KBM-7 (cell line): ENCODE results near the gene GNB2.
A peak's percentile ranks its signal among the peaks of the same experiment; 100 is the strongest.
"Not testable (repeated sequence)": the region's sequence is repeated elsewhere in the genome, so short reads cannot be mapped to it uniquely, and the experiment has no call there.

Experiments
- DNase-seq: peaks from one replicate; pipeline ENCODE4 v3.0.0-alpha.2; 2015
- in situ Hi-C: fragments of 300-500 bp; cut with MboI; formaldehyde crosslinking; loops from 2 replicates; pipeline ENCODE4 v1.14.3; 2020; ENCODE audit warnings: low sequenced_read_pairs, low pct_unique_long_range_greater_than_20kb, mixed read lengths

Gene GNB2

GRCh38 chr7:100655908-100656674, 17.4 kb upstream of the GNB2 start, which contains the start of gene ACTL6B:
ACTL6B (minus strand) TSS chr7:100656448; CDS start chr7:100656354, 94 bp downstream.
- DNase-seq = peak; percentile 74
- in situ Hi-C loops = no loop called here

GRCh38 chr7:100662194-100662776, 11.3 kb upstream of the GNB2 start:
- DNase-seq, in situ Hi-C loops: not testable (repeated sequence)

GRCh38 chr7:100665168-100665726, 8.3 kb upstream of the GNB2 start:
- no peak for DNase-seq
- in situ Hi-C loops = no loop called here

DNA sequence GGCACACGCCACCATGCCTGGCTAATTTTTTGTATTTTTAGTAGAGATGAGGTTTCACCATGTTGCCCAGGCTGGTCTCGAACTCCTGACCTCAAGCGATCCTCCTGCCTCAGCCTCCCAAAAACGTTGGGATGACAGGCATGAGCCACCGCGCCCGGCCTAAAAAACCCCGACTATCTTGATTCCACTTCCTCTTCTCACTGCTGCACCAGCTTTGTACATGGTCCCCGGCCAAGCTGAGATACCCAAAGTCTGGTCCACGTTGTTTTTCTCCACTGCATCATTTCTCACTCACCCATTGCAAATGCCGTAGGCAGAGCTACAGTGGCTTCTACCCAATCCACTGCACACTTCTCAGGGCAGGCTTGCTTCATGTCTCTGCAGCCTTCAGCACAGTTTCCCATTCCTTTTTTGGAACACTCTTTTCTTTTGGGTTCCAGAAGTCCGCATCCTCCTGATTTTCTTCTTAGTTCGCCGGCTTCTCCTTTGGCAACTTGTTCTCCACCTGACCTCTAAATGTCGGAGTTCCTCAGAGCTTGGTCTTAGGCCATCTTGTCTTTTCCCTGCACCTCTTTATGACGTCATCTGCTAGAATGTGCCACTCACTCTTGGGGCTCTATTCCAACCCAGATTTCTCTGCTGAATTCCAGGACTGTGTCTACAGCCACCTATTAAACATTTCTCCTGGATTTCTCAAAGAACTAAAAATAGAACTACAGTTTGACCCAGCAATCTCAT, 6.0 kb upstream of the GNB2 start:
- in situ Hi-C loops = no loop called here
- no peak for DNase-seq

- DNase-seq = no peak
- in situ Hi-C loops = no loop called here
Observed at GRCh38 chr7:100668069-100668449, 5.5 kb upstream of the GNB2 start.

DNA sequence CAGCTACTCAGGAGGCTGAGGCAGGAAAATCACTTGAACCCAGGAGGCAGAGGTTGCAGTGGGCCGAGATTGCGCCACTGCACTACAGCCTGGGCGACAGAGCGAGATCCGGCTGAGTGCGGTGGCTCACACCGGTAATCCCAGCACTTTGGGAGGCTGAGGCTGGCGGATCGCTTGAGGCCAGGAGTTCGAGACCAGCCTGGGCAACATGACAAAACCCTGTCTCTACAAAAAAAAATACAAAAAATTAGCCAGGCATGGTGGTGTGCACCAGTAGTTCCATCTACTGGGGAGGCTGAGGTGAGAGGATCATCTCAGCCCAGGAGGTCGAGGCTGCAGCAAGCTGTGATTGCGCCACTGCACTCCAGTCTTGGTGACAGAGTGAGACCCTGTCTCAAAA, 4.4 kb upstream of the GNB2 start:
- in situ Hi-C loops, DNase-seq: not testable (repeated sequence)

GRCh38 chr7:100670074-100670473, 3.5 kb upstream of the GNB2 start:
- in situ Hi-C loops = no loop called here
- DNase-seq = peak; percentile 51

DNA sequence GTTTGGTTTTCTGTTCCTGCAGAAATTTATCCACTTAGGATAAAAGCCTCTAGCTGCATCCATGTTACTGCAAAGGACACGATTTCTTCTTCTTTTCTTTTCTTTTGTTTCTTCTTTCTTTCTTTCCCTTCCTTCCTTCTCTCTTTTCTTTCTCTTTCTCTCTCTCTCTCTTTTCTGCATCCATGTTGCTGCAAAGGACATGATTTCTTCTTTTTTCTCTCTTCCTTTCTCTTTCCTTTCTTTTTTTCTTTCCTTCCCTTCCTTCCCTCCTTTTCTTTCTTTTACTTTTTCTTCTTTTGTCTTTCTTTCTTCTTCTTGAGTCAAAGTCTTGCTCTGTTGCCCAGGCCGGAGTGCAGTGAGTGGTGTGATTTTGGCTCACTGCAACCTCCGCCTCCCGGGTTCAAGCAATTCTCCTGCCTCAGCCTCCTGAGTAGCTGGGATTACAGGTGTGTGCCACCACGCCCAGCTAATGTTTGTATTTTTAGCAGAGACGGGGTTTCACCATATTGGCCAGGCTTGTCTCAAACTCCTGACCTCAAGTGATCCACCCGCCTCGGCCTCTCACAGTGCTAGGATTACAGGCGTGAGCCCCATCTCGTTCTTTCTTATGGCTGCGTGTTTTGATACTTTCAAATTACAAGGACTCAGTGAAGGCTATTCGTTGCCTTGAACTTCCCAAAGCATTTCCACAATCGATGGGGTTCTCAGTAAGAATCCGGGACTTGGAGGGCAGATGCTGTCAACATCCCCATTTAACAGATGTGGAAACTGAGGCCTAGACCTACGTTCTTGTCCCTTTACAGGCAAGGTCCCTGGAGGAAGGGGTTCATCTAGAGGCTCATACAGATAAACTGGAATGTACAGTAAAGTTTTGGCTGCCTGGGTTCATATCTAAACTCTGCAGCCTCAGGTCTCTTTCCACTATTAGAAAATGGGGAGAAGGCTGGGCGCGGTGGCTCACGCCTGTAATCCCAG, 1.9 kb upstream of the GNB2 start:
- in situ Hi-C loops = no loop called here
- no peak for DNase-seq

GRCh38 chr7:100673942-100674410, 436 bp downstream of the GNB2 start:
- DNase-seq = peak; percentile 51
- in situ Hi-C loops = no loop called here

DNA sequence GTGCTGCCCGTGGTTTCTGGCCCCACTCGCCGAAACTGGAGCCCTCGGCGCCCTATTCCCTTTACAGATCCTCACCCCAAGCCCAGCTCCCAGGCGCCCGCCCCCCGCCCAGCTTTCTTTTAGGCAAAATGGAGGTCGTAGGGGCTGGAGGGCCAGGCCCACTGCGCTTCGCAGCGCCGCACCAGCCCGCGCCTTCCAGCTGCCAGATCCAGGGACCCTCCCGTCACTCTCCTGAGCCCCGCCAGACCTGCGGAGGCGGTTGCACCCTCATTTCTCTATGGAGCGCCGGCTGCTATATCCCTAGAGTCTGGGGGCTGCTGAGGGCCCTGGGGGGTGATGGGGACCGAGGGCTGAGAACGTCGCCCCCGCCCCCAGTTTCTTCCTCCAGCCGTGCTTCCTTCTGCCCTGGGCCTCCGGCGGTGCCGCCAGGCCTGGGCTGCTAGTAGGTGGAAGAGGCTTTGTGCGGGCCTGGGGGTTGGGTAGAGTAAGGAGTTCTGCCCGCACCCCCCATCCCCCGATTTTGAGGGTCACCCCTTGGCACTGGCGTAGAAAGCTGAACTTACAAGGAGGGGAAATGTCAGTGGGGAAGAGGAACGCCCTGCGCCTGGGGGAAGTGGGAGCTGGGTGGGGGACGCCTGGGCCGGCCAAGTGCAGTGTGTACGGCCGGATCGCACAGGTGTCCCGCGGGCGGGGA, 1.0 kb downstream of the GNB2 start:
- in situ Hi-C loops = no loop called here
- no peak for DNase-seq

DNA sequence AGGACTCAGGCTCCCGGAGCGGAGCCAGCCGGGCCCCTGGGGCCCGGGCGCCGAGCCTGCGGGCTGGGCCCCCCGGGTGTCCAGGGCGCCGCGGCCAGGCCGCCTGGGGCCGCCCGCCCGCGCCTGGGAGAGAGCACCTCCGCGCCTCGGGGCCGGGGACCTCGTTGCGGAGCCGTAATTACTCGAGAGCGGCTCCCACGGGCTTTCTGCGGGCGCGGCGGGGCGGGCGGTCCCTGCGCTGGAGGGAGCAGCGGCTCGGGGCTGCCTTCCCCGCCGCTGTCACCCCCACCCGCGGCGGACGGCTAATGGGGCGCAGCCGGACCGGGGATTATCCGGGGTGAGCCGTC, 1.5 kb downstream of the GNB2 start:
- no peak for DNase-seq
- in situ Hi-C loops = no loop called here

DNA sequence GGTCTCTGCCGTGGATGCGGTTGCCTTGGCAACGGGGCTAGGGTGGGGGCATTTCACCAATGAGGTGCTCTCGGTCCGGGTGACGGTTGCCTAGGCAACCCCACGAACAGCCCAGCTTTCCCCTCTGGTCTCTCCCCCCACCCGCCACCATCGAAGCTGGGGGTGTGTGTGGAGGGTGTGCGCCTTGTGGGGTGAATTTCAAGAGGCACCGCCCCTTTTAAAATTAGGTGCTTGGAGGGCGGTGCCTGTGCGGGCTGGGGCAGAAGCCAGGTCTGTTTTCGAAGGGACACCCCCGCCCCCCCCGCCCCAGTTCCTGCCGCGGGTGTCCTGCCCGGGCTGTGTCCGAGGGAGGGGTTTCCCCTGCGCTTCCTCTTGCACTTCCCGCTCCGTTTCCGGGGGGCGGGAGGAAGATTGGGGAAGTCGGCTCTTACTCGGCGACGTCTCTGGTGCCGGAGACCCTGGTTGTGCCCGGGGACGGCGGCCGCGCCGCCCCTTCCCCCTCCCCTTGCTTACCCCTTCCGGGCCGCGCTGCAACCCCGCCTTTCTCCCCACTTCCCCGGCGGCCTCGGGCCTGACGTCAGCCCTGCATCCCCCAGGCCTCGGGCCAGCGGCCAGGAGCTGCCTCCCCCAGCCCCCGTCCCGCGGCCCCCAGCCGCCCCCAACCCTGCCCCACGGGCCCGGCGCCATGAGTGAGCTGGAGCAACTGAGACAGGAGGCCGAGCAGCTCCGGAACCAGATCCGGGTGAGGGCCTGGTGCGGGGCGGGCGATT, 2.2 kb downstream of the GNB2 start:
- DNase-seq = peak; percentile 64
- in situ Hi-C loops = no loop called here

DNA sequence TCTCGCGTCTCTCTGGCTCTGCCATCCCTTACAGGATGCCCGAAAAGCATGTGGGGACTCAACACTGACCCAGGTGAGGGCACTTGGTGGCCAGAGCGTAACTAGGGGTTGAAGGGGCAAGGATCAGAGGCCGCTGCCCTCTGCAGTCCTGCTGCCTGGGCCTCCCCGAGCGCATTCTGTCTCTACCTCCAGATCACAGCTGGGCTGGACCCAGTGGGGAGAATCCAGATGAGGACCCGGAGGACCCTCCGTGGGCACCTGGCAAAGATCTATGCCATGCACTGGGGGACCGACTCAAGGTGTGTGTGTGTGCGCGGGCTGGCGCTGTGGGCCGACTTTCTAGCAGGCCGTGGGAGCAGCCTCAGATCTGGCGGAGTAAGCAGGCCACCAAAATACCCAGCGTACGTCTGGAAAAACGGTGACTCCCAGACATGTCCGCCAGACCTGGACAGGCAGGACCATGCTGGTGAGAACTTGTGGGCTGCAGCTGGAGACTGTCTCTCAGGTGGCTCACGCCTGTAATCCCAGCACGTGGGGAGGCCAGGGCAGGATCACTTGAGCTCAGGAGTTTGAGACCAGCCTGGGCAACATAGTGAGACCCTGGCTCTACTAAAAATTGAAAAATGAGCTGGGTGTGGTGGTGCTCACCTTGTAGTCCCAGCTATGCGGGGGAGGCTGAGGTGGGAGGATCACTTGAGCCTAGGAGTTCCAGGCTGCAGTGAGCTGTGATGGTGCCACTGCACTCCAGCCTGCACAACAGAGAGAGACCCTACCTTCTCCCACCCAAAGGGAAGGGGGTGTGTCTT, 3.2 kb downstream of the GNB2 start:
- DNase-seq = no peak
- in situ Hi-C loops = no loop called here

GRCh38 chr7:100677308-100678267, 4.0 kb downstream of the GNB2 start:
- DNase-seq = no peak
- in situ Hi-C loops = no loop called here

DNA sequence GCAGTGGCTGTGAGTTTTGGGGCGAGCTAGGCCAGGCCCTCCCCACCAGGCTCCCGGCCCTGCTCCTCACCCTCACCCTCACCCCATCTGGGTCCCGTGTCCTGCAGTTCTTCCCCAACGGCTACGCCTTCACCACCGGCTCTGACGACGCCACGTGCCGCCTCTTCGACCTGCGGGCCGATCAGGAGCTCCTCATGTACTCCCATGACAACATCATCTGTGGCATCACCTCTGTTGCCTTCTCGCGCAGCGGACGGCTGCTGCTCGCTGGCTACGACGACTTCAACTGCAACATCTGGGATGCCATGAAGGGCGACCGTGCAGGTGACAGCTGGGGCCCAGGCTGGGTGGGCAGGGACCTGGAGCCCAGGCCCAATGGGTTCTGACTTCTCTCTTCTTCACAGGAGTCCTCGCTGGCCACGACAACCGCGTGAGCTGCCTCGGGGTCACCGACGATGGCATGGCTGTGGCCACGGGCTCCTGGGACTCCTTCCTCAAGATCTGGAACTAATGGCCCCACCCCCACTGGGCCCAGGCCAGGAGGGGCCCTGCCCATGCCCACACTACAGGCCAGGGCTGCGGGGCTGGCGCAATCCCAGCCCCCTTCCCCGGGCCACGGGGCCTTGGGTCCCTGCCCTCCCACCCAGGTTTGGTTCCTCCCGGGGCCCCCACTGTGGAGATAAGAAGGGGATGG, 4.9 kb downstream of the GNB2 start:
- in situ Hi-C loops = no loop called here
- no peak for DNase-seq
